ENCODE results near the gene MAP7D1.

The MAP7D1 gene

GRCh38 chr1:36116901-36117300, 39.1 kb upstream of the MAP7D1 start:
- TF ChIP-seq TAF1 (IDR thresholded peaks at IDR 0.05; ENCODE audit: borderline replicate concordance, insufficient read depth, low read length) (no peak), POLR2AphosphoS5 (IDR thresholded peaks at IDR 0.05; ENCODE audit: low read depth, low read length) (no peak), SIN3A (IDR thresholded peaks at IDR 0.05; ENCODE audit: borderline replicate concordance, insufficient read depth, low read length) (no peak), REST (IDR thresholded peaks at IDR 0.05; ENCODE audit: insufficient read depth in 1 of 2, low read depth in 2 of 2, low read length in 2 of 2) (no peak)

- TF ChIP-seq FOXP2 (optimal IDR thresholded peaks at IDR 0.05; ENCODE audit: borderline replicate concordance, extremely low read depth, extremely low read length, insufficient read depth) (no peak), TAF1 (IDR thresholded peaks at IDR 0.05; ENCODE audit: borderline replicate concordance, insufficient read depth, low read length) (no peak), REST (IDR thresholded peaks at IDR 0.05; ENCODE audit: insufficient read depth in 1 of 2, low read depth in 2 of 2, low read length in 2 of 2) (no peak), SIN3A (IDR thresholded peaks at IDR 0.05; ENCODE audit: borderline replicate concordance, insufficient read depth, low read length) (no peak), POLR2AphosphoS5 (IDR thresholded peaks at IDR 0.05; ENCODE audit: low read depth, low read length) (no peak)
Measured at GRCh38 chr1:36118447-36119204, 37.3 kb upstream of the MAP7D1 start.

- TF ChIP-seq TAF1 (IDR thresholded peaks at IDR 0.05; ENCODE audit: borderline replicate concordance, insufficient read depth, low read length), result no peak
- TF ChIP-seq REST (IDR thresholded peaks at IDR 0.05; ENCODE audit: insufficient read depth in 1 of 2, low read depth in 2 of 2, low read length in 2 of 2), result no peak
- TF ChIP-seq FOXP2 (optimal IDR thresholded peaks at IDR 0.05; ENCODE audit: borderline replicate concordance, extremely low read depth, extremely low read length, insufficient read depth), result no peak
- no peak for TF ChIP-seq POLR2AphosphoS5 (IDR thresholded peaks at IDR 0.05; ENCODE audit: low read depth, low read length)
- no peak for TF ChIP-seq SIN3A (IDR thresholded peaks at IDR 0.05; ENCODE audit: borderline replicate concordance, insufficient read depth, low read length)
Measured at GRCh38 chr1:36119456-36119855, 36.5 kb upstream of the MAP7D1 start.

- TF ChIP-seq REST (IDR thresholded peaks at IDR 0.05; ENCODE audit: insufficient read depth in 1 of 2, low read depth in 2 of 2, low read length in 2 of 2) (no peak), FOXP2 (optimal IDR thresholded peaks at IDR 0.05; ENCODE audit: borderline replicate concordance, extremely low read depth, extremely low read length, insufficient read depth) (no peak), POLR2AphosphoS5 (IDR thresholded peaks at IDR 0.05; ENCODE audit: low read depth, low read length) (no peak), SIN3A (IDR thresholded peaks at IDR 0.05; ENCODE audit: borderline replicate concordance, insufficient read depth, low read length) (no peak), TAF1 (IDR thresholded peaks at IDR 0.05; ENCODE audit: borderline replicate concordance, insufficient read depth, low read length) (no peak)
Measured at GRCh38 chr1:36122062-36123030, 33.6 kb upstream of the MAP7D1 start.

Data from PFSK-1 (cell line).